Amygdala (tissue), 56 donors: Measurements from ENCODE around the gene ATP4A.

Source experiments
- DNase-seq, 56 donors: peaks; one replicate each; lab custom pipeline; 2025; lab: John Stamatoyannopoulos, UW

Gene ATP4A

DNA sequence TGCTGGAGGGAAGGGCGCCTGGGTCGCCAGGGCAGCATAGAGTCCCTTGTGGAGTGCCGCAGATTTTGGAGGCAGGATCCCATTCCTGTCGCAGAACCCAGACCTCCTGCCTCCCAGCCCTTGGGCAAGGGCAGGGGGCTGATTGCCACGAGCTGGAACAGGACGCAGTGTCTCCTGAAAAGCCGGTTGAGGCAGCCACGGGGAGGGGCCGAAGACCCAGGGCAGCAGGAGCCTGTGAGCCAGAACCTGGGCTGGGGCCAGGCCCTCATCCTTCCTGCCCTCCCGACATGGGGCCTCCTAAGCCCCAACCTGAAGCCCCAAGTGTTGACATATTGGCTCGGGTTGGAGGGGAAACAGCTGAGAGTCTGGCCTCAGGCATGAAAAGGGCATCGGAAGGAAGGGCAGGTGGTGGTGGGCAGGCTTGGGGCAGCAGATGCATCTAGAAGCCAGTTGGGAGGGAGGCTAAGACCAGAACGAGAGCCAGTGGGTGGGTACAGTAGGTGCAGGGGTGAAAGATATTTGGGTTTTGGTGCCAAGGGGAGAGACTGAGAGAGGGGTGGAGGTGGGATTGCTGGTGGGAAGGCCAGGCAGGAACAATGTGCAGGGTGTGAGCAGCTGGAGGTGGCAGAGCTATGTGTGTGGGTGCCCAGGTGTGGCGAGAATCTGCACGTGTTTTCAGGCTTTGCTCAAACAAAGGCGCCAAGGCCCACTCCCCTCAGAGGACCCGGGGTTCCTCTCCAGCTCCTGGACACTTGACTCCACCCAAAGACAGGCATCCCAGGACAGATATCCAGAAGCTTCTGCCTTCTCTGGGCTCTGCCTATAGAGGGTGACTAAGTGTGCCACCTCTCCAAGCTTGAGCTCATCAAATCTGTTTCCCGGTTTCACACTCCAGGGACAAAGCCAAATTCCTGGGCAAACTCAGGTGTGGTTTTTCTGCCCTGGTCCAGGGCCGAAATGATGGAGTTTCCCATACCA is 33.9 kb downstream of the ATP4A start:
- DNase-seq = no peak

DNA sequence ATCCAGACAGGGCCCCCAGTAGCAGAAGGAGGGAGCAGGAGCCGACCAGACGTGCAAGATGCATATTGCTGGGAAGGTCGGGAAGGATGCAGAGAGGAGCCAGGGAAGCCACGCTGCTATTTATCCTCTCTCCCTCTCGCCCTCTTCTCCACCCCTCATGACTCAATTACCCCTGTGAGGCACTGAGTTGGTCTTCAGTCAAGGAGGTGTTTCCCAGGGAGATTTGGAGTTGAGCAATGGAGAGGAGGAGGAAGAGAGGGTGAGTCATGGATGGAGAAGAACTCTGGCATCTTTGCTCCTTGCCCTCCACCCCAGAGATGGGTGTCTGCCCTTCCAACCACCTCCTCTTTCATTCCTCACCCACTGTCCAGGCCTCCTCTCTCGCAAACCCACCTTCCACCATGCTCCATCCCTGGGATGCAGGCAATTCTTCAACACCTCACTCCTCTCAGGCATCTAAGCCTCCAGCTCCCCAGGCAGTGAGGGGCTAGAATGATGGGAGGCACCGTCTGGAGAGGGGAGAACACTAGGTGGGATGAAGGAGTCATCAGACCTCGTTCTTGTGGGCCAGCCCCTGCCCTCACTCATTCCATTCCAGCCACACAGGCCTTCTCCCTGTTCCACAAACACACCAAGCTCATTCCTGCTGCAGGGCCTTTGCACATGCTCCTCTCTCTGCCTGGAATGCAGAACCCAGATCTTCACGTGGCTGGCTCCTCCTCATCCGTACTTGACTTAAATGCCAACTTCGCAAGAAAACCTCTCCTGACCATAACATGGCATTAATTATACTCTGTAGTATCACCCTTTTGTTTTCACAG is 35.0 kb downstream of the ATP4A start, which contains the start of gene SBSN:
Gene SBSN, minus strand, starts transcription at position 94 of the 821 bp plus-strand sequence. Its CDS starts 30 bp downstream, at position 64.
- DNase-seq = no peak

DNA sequence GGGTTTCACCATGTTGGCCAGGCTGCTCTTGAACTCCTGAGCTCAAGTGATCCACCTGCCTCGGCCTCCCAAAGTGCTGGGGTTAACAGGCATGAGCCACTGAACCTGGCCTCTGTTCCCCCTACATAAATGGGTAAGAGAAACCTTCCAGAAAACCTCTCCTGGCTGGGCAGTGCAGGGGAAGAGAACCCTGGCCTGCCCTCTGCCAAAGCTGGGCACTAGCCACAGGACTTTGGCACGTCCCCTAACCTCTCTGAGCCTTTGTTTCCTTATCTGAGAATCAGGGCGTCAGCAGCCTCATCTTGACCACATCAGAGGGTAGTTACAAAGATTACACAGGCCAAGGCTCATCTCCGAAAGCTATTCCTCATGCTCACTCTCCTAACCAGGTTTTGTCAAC is 37.6 kb downstream of the ATP4A start:
- DNase-seq = no peak

DNA sequence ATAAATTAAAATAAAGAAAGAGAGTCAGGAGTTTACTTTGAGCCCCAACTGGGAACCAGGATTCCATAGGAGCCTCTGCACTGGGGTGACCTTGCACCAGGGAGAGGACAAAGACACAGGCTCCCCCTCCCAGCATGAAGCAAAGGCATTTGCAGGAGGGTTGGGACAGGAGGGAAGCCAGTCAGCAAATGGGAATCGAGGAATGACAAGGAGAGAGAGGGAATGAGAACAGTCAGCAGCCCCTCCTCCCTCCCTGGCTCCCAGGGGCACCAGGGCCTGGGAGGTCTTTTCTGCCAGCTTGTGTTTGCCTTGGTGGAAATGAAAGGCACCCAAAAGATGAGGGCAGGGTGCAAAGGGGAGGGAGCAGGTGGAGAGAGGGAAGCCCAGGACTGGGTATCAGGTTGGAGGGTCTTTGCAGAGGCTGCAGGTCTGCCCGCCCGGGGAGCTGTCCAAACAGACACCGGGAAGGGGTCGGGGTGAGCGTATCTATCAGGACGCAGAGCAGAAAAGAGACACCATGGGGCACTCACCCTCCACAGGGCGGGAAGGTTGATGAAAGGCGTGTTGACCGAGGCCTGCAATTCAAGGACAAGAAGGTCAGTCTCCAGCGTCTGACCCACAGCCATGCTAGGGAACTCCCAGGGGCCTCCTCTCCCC is 39.1 kb downstream of the ATP4A start:
- DNase-seq = no peak

DNA sequence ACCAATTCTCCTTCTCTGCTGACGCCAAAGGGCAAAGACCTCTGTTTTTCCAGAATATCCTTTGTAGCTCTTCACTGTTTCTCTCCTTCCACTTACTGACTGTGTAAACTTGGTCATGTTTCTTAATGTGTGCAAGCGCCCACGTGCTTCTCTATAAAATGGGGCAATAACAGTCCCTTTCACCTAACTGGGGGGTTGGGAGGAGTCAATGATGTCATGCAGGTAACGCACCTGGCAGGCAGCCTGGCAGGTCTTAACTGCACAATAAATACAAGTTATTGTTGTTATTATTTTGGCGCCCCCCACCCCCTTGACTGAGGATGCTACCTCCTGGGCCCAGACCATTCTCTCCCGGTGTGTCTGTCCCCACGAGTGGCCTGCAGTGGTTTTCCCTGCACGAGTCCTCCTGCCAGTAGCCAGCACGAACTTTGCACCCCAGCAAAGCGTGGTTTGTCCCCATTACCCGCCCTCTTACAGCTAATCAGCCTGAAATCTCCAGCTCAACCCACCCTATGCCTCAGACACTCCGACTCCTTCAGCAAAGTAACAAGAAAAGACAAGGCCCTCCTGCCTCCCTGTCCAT is 40.6 kb downstream of the ATP4A start:
- no peak for DNase-seq

DNA sequence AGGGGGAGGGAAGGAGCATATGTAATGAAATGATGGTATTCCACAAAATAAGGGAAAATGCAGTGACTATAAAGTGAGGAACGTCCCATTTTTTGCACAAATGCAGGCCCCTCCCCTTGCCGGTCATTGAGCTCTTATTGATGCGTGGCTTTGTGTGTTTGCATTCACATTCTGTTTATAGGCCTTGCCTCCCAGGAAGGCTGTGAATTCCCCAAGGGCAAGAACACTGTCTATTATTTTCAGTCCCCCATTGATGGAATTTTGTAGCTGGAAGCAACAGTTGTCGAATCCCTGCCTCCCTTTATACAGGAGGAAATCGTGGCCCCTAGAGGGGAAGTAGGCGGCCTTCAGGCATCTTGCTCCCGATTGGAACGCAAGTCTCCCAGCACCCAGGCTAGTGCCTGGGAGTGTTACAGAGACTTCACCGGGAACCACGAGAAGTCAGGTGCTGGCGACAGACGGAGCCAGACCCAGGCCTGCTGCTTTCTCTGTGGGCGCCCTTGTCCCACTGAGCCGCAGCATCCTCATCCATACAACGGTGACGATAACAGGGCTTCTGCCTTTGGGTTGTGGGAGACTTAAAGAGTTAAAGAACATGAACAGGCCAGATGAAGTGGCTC is 42.2 kb downstream of the ATP4A start:
- DNase-seq = no peak

DNA sequence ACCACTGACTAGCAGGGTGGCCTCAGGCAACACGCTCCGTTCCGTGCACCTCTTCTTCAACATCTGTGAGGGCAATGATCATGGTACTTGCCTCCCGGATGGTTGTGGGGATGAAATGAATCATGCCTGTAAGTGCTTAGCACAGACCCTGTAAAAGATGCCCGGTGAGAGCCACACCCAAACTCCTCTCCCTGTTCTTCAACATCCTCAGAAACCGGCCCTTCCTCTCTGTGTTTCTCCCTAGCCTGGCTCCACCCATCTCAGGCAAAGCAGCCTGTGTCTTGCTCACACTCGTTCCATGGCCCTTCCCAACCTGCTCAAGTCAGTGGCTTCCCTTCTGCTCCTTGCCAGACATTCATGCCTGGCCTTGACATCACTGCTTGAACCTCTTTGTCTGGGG is 44.2 kb downstream of the ATP4A start:
- no peak for DNase-seq

DNA sequence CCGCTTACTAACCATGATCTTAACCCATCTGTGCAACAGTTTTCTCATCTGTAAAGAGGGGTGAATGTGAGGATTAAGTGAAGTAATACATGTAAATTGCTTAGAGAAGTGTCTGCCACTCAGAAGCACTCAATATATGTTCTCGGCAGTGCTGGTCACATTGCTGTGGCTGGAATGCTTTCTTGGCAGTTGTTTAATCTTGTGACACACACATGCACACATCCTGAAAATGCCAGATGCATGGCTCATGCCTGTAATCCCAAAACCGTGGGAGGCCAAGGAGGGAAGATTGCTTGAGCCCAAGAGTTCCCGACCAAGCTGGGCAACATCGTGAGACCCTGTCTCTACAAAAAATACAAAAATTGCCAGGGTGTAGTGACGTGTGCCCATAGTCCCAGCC is 45.1 kb downstream of the ATP4A start:
- no peak for DNase-seq

DNA sequence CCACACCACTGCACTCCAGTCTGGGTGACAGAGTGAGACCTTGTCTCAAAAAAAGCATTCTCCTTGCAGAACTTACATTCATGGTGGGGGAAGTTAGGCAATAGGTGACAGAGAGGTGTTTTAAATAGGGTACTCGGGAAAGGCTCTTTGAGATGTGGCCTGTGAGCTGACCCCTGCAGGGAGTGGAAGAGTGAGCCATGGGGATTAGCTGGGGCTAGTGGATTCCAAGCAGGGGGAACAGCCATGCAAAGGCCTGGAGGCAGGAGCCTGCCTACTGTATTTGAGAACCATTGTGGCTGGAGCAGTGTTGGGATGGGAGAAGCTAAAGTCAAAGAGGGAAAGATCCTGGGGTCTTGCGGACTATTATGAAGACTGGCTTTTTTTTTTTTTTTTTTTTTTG is 46.1 kb downstream of the ATP4A start:
- no peak for DNase-seq

DNA sequence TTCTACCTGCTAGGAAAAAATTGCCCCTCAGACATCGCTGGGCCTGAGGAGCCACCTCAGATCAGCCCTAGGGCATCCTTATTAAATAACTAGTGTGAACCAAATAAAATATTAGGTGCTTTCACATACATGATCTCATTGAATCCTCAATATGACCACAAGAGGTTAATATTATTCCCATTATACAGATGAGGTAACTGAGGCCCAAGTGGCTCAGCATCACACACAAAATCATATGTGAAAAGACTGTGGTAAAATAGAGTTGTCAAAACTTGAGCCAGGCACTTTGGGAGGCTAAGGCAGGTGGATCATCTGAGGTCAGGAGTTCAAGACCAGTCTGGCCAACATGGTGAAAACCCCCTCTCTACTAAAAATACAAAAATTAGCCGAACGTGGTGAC is 47.1 kb downstream of the ATP4A start:
- no peak for DNase-seq

DNA sequence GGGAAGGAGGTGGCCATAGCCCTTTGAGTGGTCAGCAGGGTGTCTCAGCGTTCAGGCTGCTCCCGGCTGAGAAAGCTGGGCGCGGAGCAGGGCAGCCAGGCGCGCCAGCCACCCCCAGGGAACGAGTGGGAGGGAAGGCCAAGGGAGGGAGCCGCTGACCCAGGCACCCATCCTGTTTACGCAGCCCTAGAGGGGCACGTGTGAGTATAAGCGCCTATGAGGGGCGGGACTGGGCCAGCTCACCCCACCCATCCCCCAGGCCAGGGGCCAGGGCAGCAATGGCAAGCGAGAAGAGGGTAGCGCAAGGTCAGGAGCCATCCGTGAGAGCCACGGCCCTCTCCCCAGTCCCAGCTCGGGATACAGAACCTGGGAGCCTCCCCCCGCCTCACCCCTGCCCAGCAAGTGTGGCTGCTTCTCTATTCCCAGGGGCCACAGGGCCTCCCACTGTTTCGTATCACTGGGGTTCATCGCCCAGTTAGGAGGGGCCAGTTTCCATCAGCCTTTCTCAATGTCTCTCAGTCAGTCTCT is 49.1 kb downstream of the ATP4A start:
- no peak for DNase-seq

DNA sequence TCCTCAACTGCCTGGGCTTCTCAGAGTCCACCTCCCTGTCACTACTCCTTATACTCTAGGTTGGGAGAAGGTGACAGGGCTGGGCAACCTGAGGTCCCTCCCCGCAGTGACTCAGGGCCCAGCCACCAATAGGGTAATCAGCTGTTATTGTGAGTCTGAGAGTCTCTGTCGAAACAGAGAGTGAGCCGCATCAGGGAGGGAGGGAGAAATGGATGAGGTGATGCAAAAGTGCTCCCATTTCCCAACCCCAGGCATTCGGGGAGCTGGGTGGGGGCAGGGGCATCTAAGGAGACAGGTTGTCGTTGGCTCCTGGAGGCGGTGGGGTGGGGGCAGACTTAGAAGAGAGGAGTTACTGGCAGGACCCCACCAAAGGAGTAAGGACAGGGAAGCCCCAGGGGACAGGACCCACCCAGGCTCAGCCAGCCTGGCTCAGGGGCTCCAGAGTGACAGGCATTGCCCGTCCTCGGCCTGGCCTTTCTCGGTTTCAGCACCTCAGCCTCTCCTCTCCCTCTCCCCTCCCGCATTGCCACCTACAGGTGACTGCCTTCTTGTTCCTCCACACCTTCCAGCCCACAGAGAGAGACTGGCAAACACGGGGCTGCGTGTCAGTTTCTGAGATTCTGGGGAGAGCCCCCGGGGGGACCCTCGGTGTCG is 49.7 kb downstream of the ATP4A start, which contains the start of gene DMKN:
Gene DMKN, minus strand, starts transcription at position 22 of the 654 bp plus-strand sequence. CDS start 174 bp downstream, outside the sequence.
- no peak for DNase-seq

DNA sequence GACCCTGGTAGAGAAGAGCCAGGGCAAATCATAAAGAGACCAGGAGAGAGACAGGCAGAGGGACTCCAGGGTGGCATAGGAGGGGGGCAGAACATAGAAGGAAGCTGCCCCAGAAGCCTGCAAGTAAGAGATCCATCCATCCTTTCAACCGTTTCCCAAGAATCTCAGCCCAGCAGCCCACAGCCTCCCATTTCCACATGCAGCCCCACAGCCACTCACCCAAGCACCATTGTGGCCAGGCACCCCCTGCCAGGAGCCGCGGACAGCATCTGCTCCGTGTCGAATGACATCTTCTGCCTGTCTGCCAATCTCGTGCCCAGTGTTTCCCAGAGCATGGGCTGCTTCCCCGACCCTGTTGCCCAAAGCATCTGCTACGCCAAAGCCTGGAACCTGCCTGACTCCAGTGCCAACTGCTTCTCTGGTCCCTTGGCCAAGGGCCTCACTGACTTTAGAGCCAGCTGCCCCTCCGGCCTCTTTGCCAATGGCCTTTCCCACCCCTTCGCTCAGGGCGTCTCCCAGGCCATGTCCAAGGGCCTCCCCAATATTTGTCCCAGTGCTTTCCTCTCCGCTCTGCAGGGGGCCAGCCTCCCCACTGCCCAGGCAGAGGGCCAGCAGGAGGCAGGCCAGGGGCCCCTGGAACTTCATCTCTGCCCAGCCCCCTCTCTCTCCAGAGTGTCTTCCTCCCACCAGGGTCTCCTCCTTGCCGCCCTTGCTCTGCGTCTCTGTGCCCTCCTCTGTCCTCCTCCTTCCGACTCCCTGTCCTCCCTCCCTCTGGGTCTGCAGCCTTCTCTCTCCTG is 50.4 kb downstream of the ATP4A start:
- no peak for DNase-seq

DNA sequence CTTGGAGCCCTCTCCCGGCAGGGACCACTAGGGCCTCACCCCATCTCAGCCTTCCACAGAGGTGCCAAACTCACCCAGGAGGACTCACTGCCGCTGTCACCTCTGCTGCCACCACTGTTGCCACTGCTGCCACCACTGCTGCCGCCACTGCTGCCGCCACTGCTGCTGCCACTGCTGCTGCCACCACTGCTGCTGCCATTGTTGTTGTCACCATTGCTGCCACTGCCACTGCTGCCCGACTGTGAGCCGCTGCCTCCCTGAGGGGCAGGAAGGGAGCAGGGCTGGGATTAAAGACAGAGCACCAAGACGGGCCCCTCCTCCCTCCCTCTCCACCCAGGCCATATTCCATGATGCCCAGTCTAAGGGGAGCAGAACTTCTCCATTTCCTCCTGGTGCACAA is 52.1 kb downstream of the ATP4A start:
- no peak for DNase-seq

DNA sequence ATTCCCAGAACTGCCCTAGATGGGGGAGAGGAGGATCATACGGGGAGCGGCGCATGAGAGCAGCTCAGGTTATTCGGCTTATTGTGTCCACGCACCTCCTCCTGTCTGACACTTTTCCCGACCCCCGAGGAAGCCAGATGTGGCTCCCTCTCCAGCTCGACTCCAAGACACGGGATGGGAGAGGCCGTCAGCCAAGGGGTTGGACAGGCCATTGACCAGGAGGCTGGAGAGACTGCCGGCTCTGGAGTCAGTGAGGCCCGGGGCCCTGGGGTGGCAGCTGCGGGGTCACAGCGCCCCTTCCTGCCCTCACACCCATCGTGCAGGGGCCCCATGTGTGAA is 52.9 kb downstream of the ATP4A start:
- DNase-seq = peak in 1 of 56 donors; percentile 26

DNA sequence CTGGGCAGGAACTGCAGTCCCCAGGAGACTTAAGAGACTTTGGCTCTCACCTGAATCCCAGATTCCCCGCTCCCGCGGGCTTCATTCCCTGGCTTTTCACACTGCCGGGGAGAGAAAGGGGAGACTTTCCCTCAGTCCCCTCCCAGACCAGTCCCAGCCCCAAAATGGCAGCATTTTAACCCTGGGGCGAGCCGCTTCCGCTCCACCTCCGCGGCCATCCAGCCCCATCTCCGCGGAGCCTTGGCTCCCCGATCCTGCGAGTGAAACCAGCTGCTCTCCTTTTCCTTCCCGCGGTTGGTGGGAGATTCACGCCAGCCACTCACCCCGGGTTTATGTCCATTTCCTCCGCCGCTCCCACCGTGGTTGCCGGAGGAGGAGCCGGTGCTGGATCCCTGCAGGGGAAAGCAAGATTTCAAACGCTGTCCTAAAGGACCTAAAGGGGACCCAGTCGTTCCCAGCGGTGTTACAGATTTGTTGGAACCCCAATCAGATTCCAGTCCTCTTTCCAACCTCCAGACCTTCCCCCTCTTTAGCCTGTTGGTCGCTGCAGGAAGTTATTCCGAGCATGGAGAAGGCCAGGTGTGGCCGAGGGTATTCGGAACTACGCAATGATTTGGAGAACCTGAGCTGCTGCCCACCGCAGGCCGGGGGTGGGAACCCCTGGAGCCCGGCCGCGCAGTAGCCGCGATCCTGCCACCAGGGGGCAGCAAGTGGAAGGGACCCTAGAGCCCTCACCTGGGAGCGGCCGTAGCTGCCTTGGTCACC is 53.4 kb downstream of the ATP4A start:
- DNase-seq = peak in 33 of 56 donors; percentile 1 to 68 (median 27)

DNA sequence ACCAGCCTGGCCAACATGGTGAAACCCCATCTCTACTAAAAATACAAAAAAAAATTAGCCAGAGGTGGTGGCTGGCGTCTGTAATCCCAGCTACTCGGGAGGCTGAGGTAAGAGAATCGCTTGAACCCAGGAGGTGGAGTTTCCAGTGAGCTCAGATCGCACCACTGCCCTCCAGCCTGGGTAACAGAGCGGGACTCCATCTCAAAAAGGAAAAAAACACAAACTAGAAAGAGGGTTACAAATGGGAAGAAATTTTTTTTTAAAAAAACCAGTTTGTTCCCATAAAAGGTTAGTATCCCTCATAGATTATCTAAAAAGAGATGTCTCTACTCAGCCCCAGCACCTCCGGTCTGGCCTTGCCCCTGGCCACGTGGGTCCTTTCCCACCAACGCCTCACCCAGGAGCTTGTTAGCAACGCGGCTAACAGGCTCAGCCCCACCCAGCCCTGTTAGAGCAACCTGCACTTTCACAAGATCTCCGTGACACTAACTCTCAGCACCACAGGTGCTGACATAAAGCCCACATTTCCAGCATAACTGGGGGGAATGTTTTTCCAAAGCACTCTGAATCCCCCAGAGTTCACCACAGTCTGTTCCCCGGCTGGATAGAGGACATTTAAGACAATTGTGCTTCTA is 54.3 kb downstream of the ATP4A start:
- no peak for DNase-seq
